HT-29 (cell line): ENCODE data around the gene GFRA1. TPM values are rescaled to one million over a fixed set of nuclear protein-coding genes. Genes with fewer than 3 reads are reported as not detected.

Source experiments
- DNase-seq: peaks from one replicate; pipeline ENCODE4 v3.0.0-alpha.2; 2015; ENCODE audit warnings: low spot score
- total RNA-seq: library from RNA; depleted of rRNA; stranded (reverse); fragments of >200 nt; shearing (Covaris generic); gene quantifications from 2 replicates; pipeline ENCODE4 v1.2.3, GENCODE V29; 2014

GFRA1 gene
- total RNA-seq, 1 experiment from 2014 or later = not detected

DNA sequence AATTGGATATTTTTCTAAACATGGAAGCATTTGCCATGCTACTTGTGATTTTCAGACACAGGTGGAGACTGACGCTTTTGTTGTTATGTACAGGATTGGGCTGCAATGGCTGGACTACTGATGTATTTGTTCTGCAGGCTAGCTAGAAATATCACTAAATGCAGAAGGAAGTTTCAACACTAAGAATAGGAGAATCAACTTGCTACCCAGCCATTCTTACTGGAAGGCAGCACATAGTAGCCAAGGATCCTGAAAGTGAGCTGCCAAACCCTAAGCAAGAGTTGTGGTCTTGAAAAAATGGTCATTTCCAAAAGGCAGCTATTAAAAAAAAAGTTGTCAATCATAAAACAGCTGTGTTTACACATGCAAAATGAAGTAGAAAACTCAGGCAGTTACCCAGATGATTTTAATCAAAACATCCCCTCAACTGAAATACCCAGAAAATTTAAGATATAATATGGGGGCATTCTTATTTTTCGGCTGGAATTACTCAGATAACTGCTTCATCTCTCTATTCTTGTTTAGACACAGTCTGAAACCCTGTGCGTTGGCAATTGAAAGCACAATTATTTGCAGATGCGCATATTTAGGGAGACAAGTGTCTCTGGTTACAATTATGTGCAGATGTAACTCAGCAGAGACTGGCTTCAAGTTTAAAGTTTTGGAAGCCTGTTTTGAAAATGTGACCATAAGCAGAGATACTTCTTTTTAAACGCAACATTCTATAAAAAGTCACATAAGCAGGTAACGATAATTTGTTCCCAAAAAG is 31.2 kb downstream of the GFRA1 start:
- no peak for DNase-seq

DNA sequence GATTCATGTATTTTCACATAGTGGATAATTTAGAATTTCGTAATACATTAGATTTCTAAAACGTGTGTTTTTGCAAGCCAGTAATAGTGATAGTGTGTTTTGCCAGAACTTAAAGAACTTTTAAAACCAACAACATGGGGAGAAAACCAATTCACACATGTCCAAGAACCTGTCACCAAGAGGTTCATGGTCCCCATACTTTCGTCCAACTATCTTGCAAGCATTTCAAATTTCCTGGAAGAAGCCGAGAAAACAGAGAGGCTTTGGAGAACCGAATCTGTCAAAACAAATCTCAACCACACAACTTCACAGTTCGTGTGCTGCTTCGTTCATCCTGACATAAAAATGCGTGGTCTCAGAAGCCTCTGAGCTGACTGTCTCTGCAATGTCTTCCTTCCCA is 31.9 kb downstream of the GFRA1 start:
- DNase-seq = no peak

DNA sequence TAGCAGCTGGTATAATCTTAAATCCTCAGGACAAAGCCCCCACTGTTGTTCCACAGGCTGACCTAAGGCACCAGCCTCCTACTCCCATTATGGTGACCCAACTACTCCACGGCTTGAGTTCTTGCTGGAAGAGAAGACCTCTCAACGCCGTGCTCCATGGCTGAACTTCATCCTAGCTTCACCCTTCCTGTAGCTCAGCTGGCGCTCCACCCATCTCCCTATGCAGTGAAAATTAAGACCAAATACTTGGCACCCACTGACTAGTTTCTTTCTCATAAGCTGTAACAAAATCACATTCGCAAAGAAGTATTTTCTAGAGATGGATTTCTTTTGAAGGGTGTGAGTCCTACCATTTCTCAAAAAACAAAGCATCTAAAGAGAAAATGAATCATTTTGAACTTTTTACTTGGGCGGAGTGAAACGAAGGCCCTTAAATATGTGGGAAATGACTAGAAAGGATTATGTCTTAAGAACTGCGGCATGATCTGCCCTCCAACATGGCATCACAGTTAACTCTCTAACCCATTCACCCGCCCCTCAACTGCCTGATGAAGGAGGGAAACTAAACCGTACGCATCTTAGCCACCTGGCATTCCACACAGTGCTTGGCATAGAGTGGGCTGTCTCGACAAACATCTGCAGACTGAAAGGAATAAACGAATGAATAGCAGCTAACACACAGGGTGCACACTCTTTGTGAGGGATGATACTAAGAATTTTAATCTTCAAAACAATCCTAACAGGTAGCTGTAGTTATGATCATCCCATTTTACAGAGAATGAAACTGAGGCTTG is 32.7 kb downstream of the GFRA1 start:
- no peak for DNase-seq

DNA sequence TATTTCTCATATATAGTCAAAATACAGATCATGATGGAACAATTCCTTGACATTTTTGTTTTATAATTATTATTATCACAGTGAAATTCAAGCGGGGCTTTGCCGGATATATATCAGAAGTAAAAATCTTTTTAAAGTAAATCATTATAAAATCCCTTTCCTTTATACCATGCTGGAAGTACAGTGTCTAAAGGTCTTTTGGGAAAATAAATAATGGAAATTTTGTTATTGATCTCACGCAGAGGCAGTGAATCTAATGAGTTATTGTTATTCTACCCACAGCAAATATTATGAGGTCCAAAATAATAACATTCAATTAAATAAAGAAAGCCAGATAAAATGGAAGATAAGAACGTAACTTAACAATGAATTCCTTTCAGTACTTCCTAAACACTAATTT is 33.8 kb downstream of the GFRA1 start:
- no peak for DNase-seq

GRCh38 chr10:116237970-116238369 is 35.0 kb downstream of the GFRA1 start:
- no peak for DNase-seq

DNA sequence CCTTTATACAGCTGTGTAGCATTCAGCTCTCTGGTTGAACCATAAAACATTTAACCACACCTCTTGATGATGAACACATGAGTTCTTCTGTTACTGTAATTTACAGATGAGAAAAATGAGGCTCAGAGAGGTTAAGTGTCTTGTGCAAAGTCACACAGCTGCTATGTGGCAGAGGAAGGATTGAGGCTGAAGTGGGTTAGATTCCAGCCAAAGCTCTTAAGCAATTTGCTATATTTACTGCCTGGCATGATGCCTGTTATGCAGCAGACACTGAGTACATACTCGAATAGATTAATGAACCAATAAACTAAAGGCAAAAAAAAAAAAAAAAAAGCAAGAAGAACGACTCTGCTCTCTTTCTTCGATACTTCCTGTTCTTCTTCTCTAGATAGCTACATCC is 35.7 kb downstream of the GFRA1 start:
- no peak for DNase-seq

GRCh38 chr10:116233230-116233629 is 39.8 kb downstream of the GFRA1 start:
- no peak for DNase-seq

- DNase-seq = no peak
Observed at GRCh38 chr10:116232613-116233012, 40.4 kb downstream of the GFRA1 start.

DNA sequence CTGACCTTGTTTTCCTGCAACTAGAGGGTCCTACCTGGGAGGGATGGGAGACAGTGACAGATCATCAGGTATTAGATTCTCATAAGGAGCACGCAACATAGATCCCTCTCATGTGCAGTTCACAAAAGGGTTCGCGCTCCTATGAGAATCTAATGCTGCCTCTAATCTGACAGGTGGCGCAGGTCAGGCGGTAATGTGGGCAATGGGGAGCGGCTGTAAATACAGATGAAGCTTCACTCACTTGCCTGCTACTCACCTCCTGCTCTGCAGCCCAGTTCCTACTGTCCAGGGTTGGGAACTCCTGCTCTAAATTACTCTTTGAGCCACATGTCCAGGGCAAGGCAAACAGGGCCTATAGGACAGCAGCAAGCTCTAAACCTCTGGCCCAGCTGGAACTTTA is 46.2 kb downstream of the GFRA1 start:
- no peak for DNase-seq

- DNase-seq = no peak
Observed at GRCh38 chr10:116226053-116226452, 47.0 kb downstream of the GFRA1 start.

GRCh38 chr10:116223289-116223688 is 49.7 kb downstream of the GFRA1 start:
- no peak for DNase-seq

DNA sequence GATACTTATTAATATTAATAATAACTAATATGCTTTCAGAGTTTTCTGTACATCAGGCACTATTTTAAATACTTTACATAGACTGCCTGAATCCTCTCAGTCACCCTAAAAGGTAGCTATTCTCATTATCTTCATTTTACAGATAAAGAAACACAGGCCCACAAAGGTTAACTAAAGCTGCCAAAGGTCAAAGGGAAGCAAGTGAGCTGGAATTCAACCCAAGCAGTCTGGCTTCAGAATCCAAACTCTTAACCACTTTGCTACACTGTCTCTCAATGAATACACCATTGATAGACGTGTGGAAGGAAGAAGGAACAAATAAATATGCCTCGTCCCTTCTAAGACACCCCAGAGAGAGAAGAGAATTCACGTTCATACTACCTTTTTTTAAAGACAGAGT is 52.0 kb downstream of the GFRA1 start:
- DNase-seq = no peak

- DNase-seq = no peak
Observed at GRCh38 chr10:116216676-116217075, 56.3 kb downstream of the GFRA1 start.

DNA sequence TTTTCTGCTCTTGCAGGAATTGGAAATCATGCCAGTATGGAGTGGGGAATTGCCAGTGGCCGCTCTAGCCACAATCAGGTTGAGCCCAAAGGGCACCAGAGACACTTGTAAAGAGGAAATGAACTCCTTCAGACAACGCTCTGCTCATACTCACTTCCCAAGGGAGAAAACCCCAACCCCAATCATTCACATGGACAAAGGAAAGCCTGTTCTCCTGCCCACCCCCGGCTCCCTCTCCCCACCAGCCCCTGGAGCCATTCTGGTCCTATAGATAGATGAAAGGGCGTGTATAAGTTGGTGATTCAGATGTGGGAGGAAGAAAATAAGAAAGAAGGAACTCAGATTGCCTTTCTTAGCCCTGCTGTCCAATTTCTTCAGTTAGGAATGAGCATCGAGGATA is 57.4 kb downstream of the GFRA1 start:
- DNase-seq = no peak

- no peak for DNase-seq
Observed at GRCh38 chr10:116211682-116212081, 61.3 kb downstream of the GFRA1 start.

- DNase-seq = no peak
Observed at GRCh38 chr10:116210588-116211346, 62.2 kb downstream of the GFRA1 start.

DNA sequence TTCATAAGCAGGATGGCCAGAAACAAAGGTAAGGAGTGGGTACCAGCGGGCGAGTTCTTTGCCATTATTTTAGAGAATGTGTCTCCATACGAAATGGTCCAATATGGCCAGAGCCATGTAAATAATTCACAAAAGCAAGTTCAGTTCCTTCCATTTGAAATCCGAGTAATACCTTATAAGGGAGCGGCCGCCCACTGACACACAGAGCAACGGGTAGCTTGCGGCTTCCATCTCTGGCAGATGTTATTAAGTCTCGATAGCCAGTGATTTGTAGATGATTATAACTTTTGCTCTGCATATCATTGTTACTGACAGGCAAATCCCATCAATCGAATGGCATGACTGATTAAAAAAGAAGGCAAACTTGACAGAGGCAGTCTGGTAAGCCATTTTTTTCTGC is 63.2 kb downstream of the GFRA1 start:
- no peak for DNase-seq

DNA sequence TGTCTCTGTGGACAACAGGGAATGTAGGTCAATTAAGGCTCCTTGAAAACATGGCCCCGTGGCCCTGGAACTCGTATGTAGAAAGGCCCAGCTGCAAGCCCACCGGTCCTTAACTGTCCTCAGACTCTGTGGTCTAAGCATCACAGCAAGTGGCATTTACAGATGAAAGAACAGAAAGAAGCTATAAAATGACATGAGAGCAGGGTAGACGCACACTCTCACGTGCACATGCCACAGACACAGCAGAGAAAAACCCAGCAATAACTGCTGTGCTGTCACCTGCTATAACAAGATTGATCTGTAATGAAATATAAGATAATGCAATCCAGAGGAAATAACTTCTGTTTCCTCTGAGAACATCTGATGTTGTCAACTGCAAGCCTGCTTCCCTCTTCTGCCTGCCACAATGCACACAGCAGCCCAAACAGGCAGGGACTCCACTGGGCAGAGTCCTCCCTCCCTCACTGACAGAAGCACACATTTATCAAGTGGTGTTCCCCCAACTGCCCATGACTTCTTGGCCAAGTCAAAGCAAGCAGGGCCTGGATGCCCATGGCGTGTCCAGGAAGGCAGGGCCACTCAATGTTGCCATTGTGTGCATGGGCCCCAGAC is 63.9 kb downstream of the GFRA1 start:
- no peak for DNase-seq

GRCh38 chr10:116207690-116208089 is 65.3 kb downstream of the GFRA1 start:
- no peak for DNase-seq

GRCh38 chr10:116203661-116204060 is 69.3 kb downstream of the GFRA1 start:
- DNase-seq = no peak

- no peak for DNase-seq
Observed at GRCh38 chr10:116201670-116202430, 71.2 kb downstream of the GFRA1 start.
